Trophoblast cell (in vitro differentiated cells and primary cell): Measurements from ENCODE around the gene TRMO.
"Not testable (repeated sequence)": the region's sequence is repeated elsewhere in the genome, so short reads cannot be mapped to it uniquely, and the experiment has no call there.

Source experiments
- DNase-seq, 2 donors: peaks; one replicate each; pipeline ENCODE4 v3.0.0-alpha.2; 2016
- H2AFZ ChIP-seq: 2 replicates; pipeline ENCODE4 v1.6.1; 2013; ENCODE audit warnings: low read length, moderate library complexity, mild to moderate bottlenecking; ENCODE audit not compliant: insufficient read depth, poor library complexity
- H2AK5ac ChIP-seq: 2 replicates; pipeline ENCODE4 v1.6.1; 2013; ENCODE audit warnings: mild to moderate bottlenecking, low read length
- H2BK120ac ChIP-seq: 2 replicates; pipeline ENCODE4 v1.6.1; 2013; ENCODE audit warnings: low read length, mild to moderate bottlenecking, moderate library complexity; ENCODE audit not compliant: insufficient read depth, poor library complexity
- H2BK12ac ChIP-seq: 2 replicates; pipeline ENCODE4 v1.6.1; 2013; ENCODE audit warnings: mild to moderate bottlenecking, low read length, moderate library complexity
- H2BK5ac ChIP-seq: 2 replicates; pipeline ENCODE4 v1.6.1; 2013; ENCODE audit warnings: low read length, low read depth, moderate library complexity, mild to moderate bottlenecking; ENCODE audit not compliant: poor library complexity
- H3K14ac ChIP-seq: 2 replicates; pipeline ENCODE4 v1.6.1; 2013; ENCODE audit warnings: mild to moderate bottlenecking, low read length
- H3K18ac ChIP-seq: 2 replicates; pipeline ENCODE4 v1.6.1; 2013; ENCODE audit warnings: mild to moderate bottlenecking, low read length
- H3K23ac ChIP-seq: 2 replicates; pipeline ENCODE4 v1.6.1; 2013; ENCODE audit warnings: low read length
- H3K27ac ChIP-seq: 2 replicates; pipeline ENCODE4 v1.5.1; 2013; ENCODE audit warnings: low read depth, mild to moderate bottlenecking, inconsistent platforms, low read length, moderate library complexity
- H3K27me3 ChIP-seq: 2 replicates; pipeline ENCODE4 v1.6.1; 2013; ENCODE audit warnings: inconsistent platforms, mild to moderate bottlenecking, low read length, moderate library complexity; ENCODE audit not compliant: insufficient read depth
- H3K36me3 ChIP-seq, 2 experiments: 1 replicate in 1 of 2; 2 replicates in 1 of 2; pipeline ENCODE4 v1.6.1; 2013; ENCODE audit warnings: low read length in 2 of 2, mild to moderate bottlenecking in 2 of 2, moderate library complexity in 1 of 2; ENCODE audit not compliant: insufficient read depth in 2 of 2, control insufficient read depth in 1 of 2
- H3K4ac ChIP-seq: 2 replicates; pipeline ENCODE4 v1.6.1; 2013; ENCODE audit warnings: low read depth, mild to moderate bottlenecking, low read length, moderate library complexity
- H3K4me1 ChIP-seq, 2 experiments: 1 replicate in 1 of 2; 2 replicates in 1 of 2; pipeline ENCODE4 v1.6.1; 2013; ENCODE audit warnings: low read length in 2 of 2, mild to moderate bottlenecking in 2 of 2, moderate library complexity in 1 of 2; ENCODE audit not compliant: insufficient read depth in 2 of 2, control insufficient read depth in 1 of 2
- H3K4me2 ChIP-seq: 2 replicates; pipeline ENCODE4 v1.6.1; 2013; ENCODE audit warnings: inconsistent platforms, mild to moderate bottlenecking, low read length, moderate library complexity
- H3K4me3 ChIP-seq: 2 replicates; pipeline ENCODE4 v1.5.1; 2013; ENCODE audit warnings: mild to moderate bottlenecking, low read depth, low read length, inconsistent platforms
- H3K79me1 ChIP-seq: one replicate; pipeline ENCODE4 v1.6.1; 2013; ENCODE audit warnings: low read length
- H3K79me2 ChIP-seq: 2 replicates; pipeline ENCODE4 v1.6.1; 2013; ENCODE audit warnings: low read length, mild to moderate bottlenecking; ENCODE audit not compliant: control insufficient read depth, insufficient read depth, poor library complexity
- H3K9ac ChIP-seq: 2 replicates; pipeline ENCODE4 v1.6.1; 2013; ENCODE audit warnings: mild to moderate bottlenecking, low read length
- H3K9me3 ChIP-seq: 2 replicates; pipeline ENCODE4 v1.6.1; 2013; ENCODE audit warnings: low read depth, mild to moderate bottlenecking, control low read depth, inconsistent platforms, low read length; ENCODE audit not compliant: insufficient read depth
- H4K12ac ChIP-seq: 2 replicates; pipeline ENCODE4 v1.6.1; 2013; ENCODE audit warnings: low read depth, mild to moderate bottlenecking, low read length, moderate library complexity
- H4K8ac ChIP-seq: 2 replicates; pipeline ENCODE4 v1.6.1; 2013; ENCODE audit warnings: low read depth, mild to moderate bottlenecking, low read length, moderate library complexity
- H4K91ac ChIP-seq: one replicate; pipeline ENCODE4 v1.6.1; 2013; ENCODE audit warnings: low read depth, mild to moderate bottlenecking, low read length, moderate library complexity
- WGBS: extraction: QIAGEN DNeasy Blood & Tissue Kit; methylation state at CpG from one replicate; pipeline ENCODE4 v1.1.7; 2013; ENCODE audit warnings: missing lambda C conversion rate; ENCODE audit not compliant: insufficient read length, insufficient coverage; ENCODE audit errors: extremely low coverage; 5-methylcytosine and 5-hydroxymethylcytosine counted together

TRMO gene

DNA sequence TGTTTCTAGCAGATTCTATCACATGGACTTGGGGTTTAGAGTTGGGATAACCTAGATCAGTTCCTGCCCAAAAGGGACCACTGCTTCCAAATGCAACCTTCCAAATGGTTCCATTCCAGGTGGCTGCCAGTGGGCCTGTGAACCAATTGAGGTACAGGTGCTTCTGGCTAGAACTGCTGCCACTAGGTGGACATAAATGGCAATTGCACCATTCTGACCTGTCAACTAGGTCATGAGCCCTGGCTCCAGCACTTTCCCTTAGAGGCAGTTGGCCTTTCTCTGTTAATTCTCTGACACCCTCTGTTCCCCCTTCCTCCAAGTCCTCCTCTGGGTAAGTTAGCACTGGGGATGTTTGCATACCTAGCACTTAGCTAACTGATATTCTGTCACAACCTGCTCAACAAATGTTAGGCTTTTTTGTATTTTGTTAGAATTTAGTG is 32.3 kb upstream of the TRMO start:
- H2AK5ac ChIP-seq, result no peak overlapping the region
- no peak overlapping the region for H3K27ac ChIP-seq
- DNase-seq, result peak; percentile 44 to 62
- H2AFZ ChIP-seq, result no peak overlapping the region
- no peaks in the 10 kb centered on the region for H3K27me3 ChIP-seq
- H3K79me2 ChIP-seq, result no peaks in the 10 kb centered on the region
- H3K9ac ChIP-seq, result no peak overlapping the region
- H3K4me1 ChIP-seq, result no peaks in the 10 kb centered on the region
- H3K4me3 ChIP-seq, result no peak overlapping the region
- H3K18ac ChIP-seq, result no peak overlapping the region
- no peak overlapping the region for H3K4ac ChIP-seq
- no peak overlapping the region for H3K4me2 ChIP-seq
- no peak overlapping the region for H4K8ac ChIP-seq
- H3K9me3 ChIP-seq, result peaks cover 7% of the 10 kb centered on the region
- H4K91ac ChIP-seq, result no peak overlapping the region
- no peak overlapping the region for H4K12ac ChIP-seq
- no peak overlapping the region for H3K14ac ChIP-seq
- no peaks in the 10 kb centered on the region for H3K36me3 ChIP-seq
- H2BK12ac ChIP-seq, result no peak overlapping the region
- H2BK5ac ChIP-seq, result no peak overlapping the region
- no peaks in the 10 kb centered on the region for H3K79me1 ChIP-seq
- H2BK120ac ChIP-seq, result no peak overlapping the region
- H3K23ac ChIP-seq, result no peak overlapping the region

DNA sequence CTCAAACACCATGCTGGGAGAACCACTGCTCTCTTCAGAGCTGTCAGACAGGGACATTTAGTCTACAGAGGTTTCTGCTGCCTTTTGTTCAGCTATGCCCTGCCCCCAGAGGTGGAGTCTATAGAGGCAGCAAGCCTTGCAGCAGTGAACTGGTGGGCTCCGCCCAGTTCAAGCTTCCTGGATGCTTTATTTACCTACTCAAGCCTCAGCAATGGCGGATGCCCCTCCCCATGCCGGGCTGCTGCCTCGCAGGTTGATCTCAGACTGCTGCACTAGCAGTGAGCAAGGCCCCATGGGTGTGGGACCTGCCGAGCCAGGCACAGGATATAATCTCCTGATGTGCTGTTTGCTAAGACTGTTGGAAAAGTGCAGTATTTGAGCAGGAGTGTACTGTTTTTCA is 28.6 kb upstream of the TRMO start:
- not testable (repeated sequence) for H3K18ac ChIP-seq, H2AK5ac ChIP-seq, H4K8ac ChIP-seq, H4K91ac ChIP-seq, H2BK12ac ChIP-seq, H3K9me3 ChIP-seq, H3K14ac ChIP-seq, H3K4me1 ChIP-seq, H3K23ac ChIP-seq, H3K79me2 ChIP-seq, H3K9ac ChIP-seq, H3K36me3 ChIP-seq, H2BK120ac ChIP-seq, H3K4me3 ChIP-seq, H4K12ac ChIP-seq, H3K4me2 ChIP-seq, H2AFZ ChIP-seq, H2BK5ac ChIP-seq, DNase-seq, H3K4ac ChIP-seq, H3K79me1 ChIP-seq, H3K27ac ChIP-seq, H3K27me3 ChIP-seq
- no CpG with 5 or more reads among the region's 5 CpGs for WGBS

DNA sequence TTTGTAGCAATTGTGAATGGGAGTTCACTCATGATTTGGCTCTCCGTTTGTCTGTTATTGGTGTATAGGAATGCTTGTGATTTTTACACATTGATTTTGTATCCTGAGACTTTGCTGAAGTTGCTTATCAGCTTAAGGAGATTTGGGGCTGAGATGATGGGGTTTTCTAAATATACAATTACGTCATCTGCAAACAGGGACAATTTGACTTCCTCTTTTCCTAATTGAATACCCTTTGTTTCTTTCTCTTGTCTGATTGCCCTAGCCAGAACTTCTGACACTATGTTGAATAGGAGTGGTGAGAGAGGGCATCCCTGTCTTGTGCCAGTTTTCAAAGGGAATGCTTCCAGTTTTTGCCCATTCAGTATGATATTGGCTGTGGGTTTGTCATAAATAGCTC is 24.8 kb upstream of the TRMO start:
- not testable (repeated sequence) for DNase-seq, H3K23ac ChIP-seq, H3K79me1 ChIP-seq, H3K4me2 ChIP-seq, H4K12ac ChIP-seq, H3K36me3 ChIP-seq, H2BK120ac ChIP-seq, H3K4ac ChIP-seq, H3K9ac ChIP-seq, H2BK12ac ChIP-seq, H2AFZ ChIP-seq, H2BK5ac ChIP-seq, H4K91ac ChIP-seq, H3K9me3 ChIP-seq, H4K8ac ChIP-seq, H3K27ac ChIP-seq, H3K4me3 ChIP-seq, H3K18ac ChIP-seq, H3K79me2 ChIP-seq, H2AK5ac ChIP-seq, H3K4me1 ChIP-seq, H3K27me3 ChIP-seq, H3K14ac ChIP-seq
- WGBS, result no CpG with 5 or more reads among the region's 2 CpGs

DNA sequence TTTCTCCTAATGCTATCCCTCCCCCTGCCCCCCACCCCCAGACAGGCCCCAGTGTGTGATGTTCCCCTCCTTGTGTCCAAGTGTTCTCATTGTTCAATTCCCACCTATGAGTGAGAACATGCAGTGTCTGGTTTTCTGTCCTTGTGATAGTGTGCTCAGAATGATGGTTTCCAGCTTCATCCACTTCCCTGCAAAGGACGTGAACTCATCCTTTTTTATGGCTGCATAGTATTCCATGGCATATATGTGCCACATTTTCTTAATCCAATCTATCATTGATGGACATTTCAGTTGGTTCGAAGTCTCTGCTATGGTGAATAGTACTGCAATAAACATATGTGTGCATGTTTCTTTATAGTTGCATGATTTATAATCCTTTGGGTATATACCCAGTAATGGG is 23.2 kb upstream of the TRMO start:
- H3K36me3 ChIP-seq, DNase-seq, H3K4me2 ChIP-seq, H3K79me2 ChIP-seq, H2AK5ac ChIP-seq, H3K23ac ChIP-seq, H3K4ac ChIP-seq, H3K27me3 ChIP-seq, H3K9ac ChIP-seq, H3K27ac ChIP-seq, H3K4me3 ChIP-seq, H3K9me3 ChIP-seq, H3K4me1 ChIP-seq, H4K91ac ChIP-seq, H2AFZ ChIP-seq, H2BK120ac ChIP-seq, H4K12ac ChIP-seq, H3K79me1 ChIP-seq, H4K8ac ChIP-seq, H3K18ac ChIP-seq, H3K14ac ChIP-seq, H2BK12ac ChIP-seq, H2BK5ac ChIP-seq: not testable (repeated sequence)
- no CpG with 5 or more reads among the region's 2 CpGs for WGBS

DNA sequence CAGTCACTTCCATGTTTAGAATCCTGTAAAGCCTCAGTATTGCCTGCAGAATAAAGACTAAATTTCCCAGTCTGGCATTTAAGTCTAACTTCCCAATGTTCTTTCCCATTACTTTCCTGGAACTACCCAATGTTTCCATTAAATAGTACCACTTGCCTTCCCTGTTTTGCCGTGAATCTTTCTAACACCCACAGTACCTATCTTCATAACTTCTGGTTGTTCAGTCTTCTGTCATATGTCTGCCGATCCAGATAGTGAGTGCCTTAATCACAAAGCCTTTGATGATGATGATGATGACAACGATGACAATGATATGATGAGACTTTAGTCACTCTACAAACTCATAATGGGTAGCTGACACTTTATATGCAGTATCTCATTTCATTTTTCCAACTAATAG is 22.3 kb upstream of the TRMO start:
- no peaks in the 10 kb centered on the region for H3K27me3 ChIP-seq
- H3K9ac ChIP-seq, result no peak overlapping the region
- no peak overlapping the region for H3K4me3 ChIP-seq
- no peak overlapping the region for H4K8ac ChIP-seq
- no peak overlapping the region for H3K18ac ChIP-seq
- WGBS, result no CpG with 5 or more reads among the region's 3 CpGs
- H3K4me1 ChIP-seq, result no peaks in the 10 kb centered on the region
- no peak overlapping the region for H3K23ac ChIP-seq
- no peak overlapping the region for H3K27ac ChIP-seq
- H2BK120ac ChIP-seq, result no peak overlapping the region
- H3K9me3 ChIP-seq, result no peaks in the 10 kb centered on the region
- H2AK5ac ChIP-seq, result no peak overlapping the region
- no peaks in the 10 kb centered on the region for H3K79me2 ChIP-seq
- no peak overlapping the region for H3K4me2 ChIP-seq
- no peak overlapping the region for H3K4ac ChIP-seq
- H3K36me3 ChIP-seq, result no peaks in the 10 kb centered on the region
- no peak overlapping the region for H2BK5ac ChIP-seq
- H4K91ac ChIP-seq, result no peak overlapping the region
- no peak overlapping the region for H2AFZ ChIP-seq
- H3K14ac ChIP-seq, result no peak overlapping the region
- H3K79me1 ChIP-seq, result no peaks in the 10 kb centered on the region
- no peak overlapping the region for H4K12ac ChIP-seq
- H2BK12ac ChIP-seq, result no peak overlapping the region
- no peak for DNase-seq
